ENCODE results near the gene ZBTB32.

ZBTB32 gene

GRCh38 chr19:35727053-35727955 is 22.9 kb downstream of the ZBTB32 start:
- TF ChIP-seq, protein P1, sequence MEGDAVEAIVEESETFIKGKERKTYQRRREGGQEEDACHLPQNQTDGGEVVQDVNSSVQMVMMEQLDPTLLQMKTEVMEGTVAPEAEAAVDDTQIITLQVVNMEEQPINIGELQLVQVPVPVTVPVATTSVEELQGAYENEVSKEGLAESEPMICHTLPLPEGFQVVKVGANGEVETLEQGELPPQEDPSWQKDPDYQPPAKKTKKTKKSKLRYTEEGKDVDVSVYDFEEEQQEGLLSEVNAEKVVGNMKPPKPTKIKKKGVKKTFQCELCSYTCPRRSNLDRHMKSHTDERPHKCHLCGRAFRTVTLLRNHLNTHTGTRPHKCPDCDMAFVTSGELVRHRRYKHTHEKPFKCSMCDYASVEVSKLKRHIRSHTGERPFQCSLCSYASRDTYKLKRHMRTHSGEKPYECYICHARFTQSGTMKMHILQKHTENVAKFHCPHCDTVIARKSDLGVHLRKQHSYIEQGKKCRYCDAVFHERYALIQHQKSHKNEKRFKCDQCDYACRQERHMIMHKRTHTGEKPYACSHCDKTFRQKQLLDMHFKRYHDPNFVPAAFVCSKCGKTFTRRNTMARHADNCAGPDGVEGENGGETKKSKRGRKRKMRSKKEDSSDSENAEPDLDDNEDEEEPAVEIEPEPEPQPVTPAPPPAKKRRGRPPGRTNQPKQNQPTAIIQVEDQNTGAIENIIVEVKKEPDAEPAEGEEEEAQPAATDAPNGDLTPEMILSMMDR (IDR thresholded peaks at IDR 0.05; ENCODE audit: low read depth, low read length, missing control alignments) = no peak
- H3K4me3 ChIP-seq (ENCODE audit: low read depth, low read length) = no peak overlapping the region
- DNase-seq (ENCODE audit: low read depth) = no peak

- DNase-seq (ENCODE audit: low read depth) = no peak
- H3K4me3 ChIP-seq (ENCODE audit: low read depth, low read length) = no peak overlapping the region
- TF ChIP-seq, protein P1 (IDR thresholded peaks at IDR 0.05; ENCODE audit: low read depth, low read length, missing control alignments) = no peak
Measured at GRCh38 chr19:35727956-35728706, 23.8 kb downstream of the ZBTB32 start.

GRCh38 chr19:35729021-35729420 is 24.7 kb downstream of the ZBTB32 start:
- H3K4me3 ChIP-seq (ENCODE audit: low read depth, low read length) = no peak overlapping the region
- TF ChIP-seq, protein P1 (IDR thresholded peaks at IDR 0.05; ENCODE audit: low read depth, low read length, missing control alignments) = no peak
- no peak for DNase-seq (ENCODE audit: low read depth)

DNA sequence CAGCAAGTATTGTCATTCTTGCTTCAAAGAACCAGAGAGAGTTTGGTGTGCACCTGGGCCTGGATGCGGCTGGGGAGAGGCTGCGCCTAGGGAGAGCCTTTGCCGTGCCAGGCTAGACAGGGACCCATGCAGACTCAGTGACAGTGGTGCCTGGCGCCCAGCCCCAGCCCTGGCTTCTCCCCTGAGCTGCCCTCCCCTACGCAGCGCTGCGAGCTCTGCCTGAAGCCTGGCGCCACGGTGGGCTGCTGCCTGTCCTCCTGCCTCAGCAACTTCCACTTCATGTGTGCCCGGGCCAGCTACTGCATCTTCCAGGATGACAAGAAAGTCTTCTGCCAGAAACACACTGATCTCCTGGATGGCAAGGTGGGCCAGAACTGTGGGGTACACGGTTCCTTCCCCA is 25.4 kb downstream of the ZBTB32 start:
- H3K4me3 ChIP-seq (ENCODE audit: low read depth, low read length) = no peak overlapping the region
- DNase-seq (ENCODE audit: low read depth) = no peak
- TF ChIP-seq, protein P1 (IDR thresholded peaks at IDR 0.05; ENCODE audit: low read depth, low read length, missing control alignments) = no peak

DNA sequence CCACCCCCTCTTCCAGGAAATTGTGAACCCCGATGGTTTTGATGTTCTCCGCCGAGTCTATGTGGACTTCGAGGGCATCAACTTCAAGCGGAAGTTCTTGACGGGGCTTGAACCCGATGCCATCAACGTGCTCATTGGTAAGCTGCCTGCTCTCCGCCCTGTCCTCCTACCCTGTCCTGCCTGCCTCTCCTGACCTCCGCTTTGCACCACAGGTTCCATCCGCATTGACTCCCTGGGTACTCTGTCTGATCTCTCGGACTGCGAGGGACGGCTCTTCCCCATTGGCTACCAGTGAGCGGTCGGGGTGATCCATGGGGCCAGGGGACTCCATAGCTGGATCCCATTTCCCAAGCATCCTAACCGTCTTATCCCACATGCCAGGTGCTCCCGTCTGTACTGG is 26.0 kb downstream of the ZBTB32 start:
- no peak overlapping the region for H3K4me3 ChIP-seq (ENCODE audit: low read depth, low read length)
- DNase-seq (ENCODE audit: low read depth) = no peak
- TF ChIP-seq, protein P1 (IDR thresholded peaks at IDR 0.05; ENCODE audit: low read depth, low read length, missing control alignments) = no peak

DNA sequence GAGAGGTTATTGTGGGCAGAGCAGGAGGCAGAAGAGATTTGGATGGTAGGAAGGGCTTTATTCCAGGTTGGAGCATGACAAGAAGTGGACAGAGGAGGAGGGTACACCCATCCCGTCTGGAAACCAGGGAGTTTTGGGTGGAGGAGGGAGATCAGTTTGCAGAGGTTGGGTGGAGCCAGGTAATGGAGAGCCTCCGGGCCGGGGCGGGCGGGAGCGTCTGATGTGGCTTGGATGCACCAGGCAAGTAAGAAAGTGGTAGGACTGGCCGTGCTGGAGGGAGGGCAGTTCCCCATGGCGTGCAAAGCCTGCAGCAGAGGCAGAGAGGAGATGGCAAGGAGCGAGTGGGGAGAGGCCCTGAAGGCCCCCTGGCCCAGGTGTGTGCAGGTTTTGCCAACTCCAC is 27.0 kb downstream of the ZBTB32 start:
- DNase-seq (ENCODE audit: low read depth) = no peak
- TF ChIP-seq, protein P1 (IDR thresholded peaks at IDR 0.05; ENCODE audit: low read depth, low read length, missing control alignments) = no peak
- H3K4me3 ChIP-seq (ENCODE audit: low read depth, low read length) = no peak overlapping the region

Measured in GM12864 (cell line).